H9 (cell line): ENCODE data around the gene IL1A. TPM values are rescaled to one million over a fixed set of nuclear protein-coding genes. Genes with fewer than 3 reads are reported as not detected.

Experiments
- DNase-seq: peaks from one replicate; pipeline ENCODE4 v3.0.0-alpha.2; 2017
- H2AFZ ChIP-seq: one replicate; pipeline ENCODE4 v1.6.1; 2013; ENCODE audit warnings: mild to moderate bottlenecking, low read length, control low read depth, moderate library complexity
- H2AK5ac ChIP-seq: 2 replicates; pipeline ENCODE4 v1.6.1; 2013; ENCODE audit warnings: low read length, control low read depth, mixed read lengths; ENCODE audit not compliant: insufficient read length
- H2BK120ac ChIP-seq: one replicate; pipeline ENCODE4 v1.6.1; 2013; ENCODE audit warnings: low read depth, mild to moderate bottlenecking, low read length, control low read depth, inconsistent platforms; ENCODE audit not compliant: poor library complexity, severe bottlenecking
- H2BK12ac ChIP-seq: 2 replicates; pipeline ENCODE4 v1.6.1; 2013; ENCODE audit warnings: low read length, control low read depth, mixed read lengths, low read depth; ENCODE audit not compliant: insufficient read length
- H2BK15ac ChIP-seq: 2 replicates; pipeline ENCODE4 v1.6.1; 2013; ENCODE audit warnings: low read depth, low read length, control low read depth
- H2BK20ac ChIP-seq: one replicate; pipeline ENCODE4 v1.6.1; 2013; ENCODE audit warnings: low read depth, mild to moderate bottlenecking, low read length, control low read depth, inconsistent platforms; ENCODE audit not compliant: poor library complexity, severe bottlenecking
- H2BK5ac ChIP-seq: 2 replicates; pipeline ENCODE4 v1.6.1; 2013; ENCODE audit warnings: low read length, control low read depth, mixed read lengths; ENCODE audit not compliant: insufficient read length
- H3K14ac ChIP-seq: 2 replicates; pipeline ENCODE4 v1.6.1; 2013; ENCODE audit warnings: low read length, control low read depth; ENCODE audit not compliant: insufficient read depth
- H3K18ac ChIP-seq: 2 replicates; pipeline ENCODE4 v1.6.1; 2013; ENCODE audit warnings: low read depth, mild to moderate bottlenecking, mixed read lengths, low read length, control low read depth; ENCODE audit not compliant: insufficient read length
- H3K23ac ChIP-seq: 2 replicates; pipeline ENCODE4 v1.6.1; 2013; ENCODE audit warnings: low read length, control low read depth, mixed read lengths, low read depth; ENCODE audit not compliant: insufficient read length
- H3K23me2 ChIP-seq: 2 replicates; pipeline ENCODE4 v1.6.1; 2013; ENCODE audit warnings: low read depth, mild to moderate bottlenecking, mixed read lengths, low read length, control low read depth; ENCODE audit not compliant: insufficient read length, poor library complexity, severe bottlenecking
- H3K27ac ChIP-seq: 2 replicates; pipeline ENCODE4 v1.5.1; 2013; ENCODE audit warnings: low read length, control low read depth, mixed read lengths, low read depth; ENCODE audit not compliant: insufficient read length
- H3K27me3 ChIP-seq: 2 replicates; pipeline ENCODE4 v1.6.1; 2013; ENCODE audit warnings: low read length, control low read depth, inconsistent platforms; ENCODE audit not compliant: insufficient read depth
- H3K4ac ChIP-seq: 2 replicates; pipeline ENCODE4 v1.6.1; 2013; ENCODE audit warnings: low read depth, mild to moderate bottlenecking, control low read depth, inconsistent platforms, low read length, moderate library complexity
- H3K4me1 ChIP-seq: 2 replicates; pipeline ENCODE4 v1.6.1; 2013; ENCODE audit warnings: low read length, control low read depth, inconsistent platforms; ENCODE audit not compliant: insufficient read depth
- H3K4me2 ChIP-seq: 2 replicates; pipeline ENCODE4 v1.6.1; 2013; ENCODE audit warnings: low read length, control low read depth, mixed read lengths; ENCODE audit not compliant: insufficient read length, insufficient read depth
- H3K56ac ChIP-seq: 2 replicates; pipeline ENCODE4 v1.6.1; 2013; ENCODE audit warnings: low read depth, mild to moderate bottlenecking, mixed read lengths, low read length, control low read depth; ENCODE audit not compliant: insufficient read length
- H3K79me1 ChIP-seq: 2 replicates; pipeline ENCODE4 v1.6.1; 2013; ENCODE audit warnings: low read depth, mild to moderate bottlenecking, moderate library complexity, low read length, control low read depth, inconsistent platforms; ENCODE audit not compliant: insufficient read depth, poor library complexity, severe bottlenecking
- H3K79me2 ChIP-seq: 2 replicates; pipeline ENCODE4 v1.6.1; 2013; ENCODE audit warnings: low read length, control low read depth, inconsistent platforms; ENCODE audit not compliant: insufficient read depth
- H3K9ac ChIP-seq: 2 replicates; pipeline ENCODE4 v1.6.1; 2013; ENCODE audit warnings: low read length, control low read depth, mixed read lengths; ENCODE audit not compliant: insufficient read length; ENCODE audit errors: extremely low read depth
- H3K9me3 ChIP-seq: one replicate; pipeline ENCODE4 v1.6.1; 2013; ENCODE audit warnings: low read depth, low read length, inconsistent platforms; ENCODE audit not compliant: control insufficient read depth
- H3T11ph ChIP-seq: one replicate; pipeline ENCODE4 v1.6.1; 2013; ENCODE audit warnings: mild to moderate bottlenecking, low read length, control low read depth, inconsistent platforms
- H4K20me1 ChIP-seq: one replicate; pipeline ENCODE4 v1.6.1; 2013; ENCODE audit not compliant: control insufficient read depth, insufficient read length, insufficient read depth
- H4K5ac ChIP-seq: 2 replicates; pipeline ENCODE4 v1.6.1; 2013; ENCODE audit warnings: low read depth, mild to moderate bottlenecking, mixed read lengths, low read length, control low read depth; ENCODE audit not compliant: insufficient read length
- H4K8ac ChIP-seq: replicated peaks from 2 replicates; pipeline ENCODE4 v1.6.1; 2013; ENCODE audit warnings: low read length, control low read depth, mixed read lengths, low read depth; ENCODE audit not compliant: insufficient read length
- H4K91ac ChIP-seq: 2 replicates; pipeline ENCODE4 v1.6.1; 2013; ENCODE audit warnings: low read depth, mild to moderate bottlenecking, moderate library complexity, mixed read lengths, low read length, control low read depth; ENCODE audit not compliant: insufficient read length
- H3K27ac Mint-ChIP-seq, 3 experiments: 2 replicates in 2 of 3; 3 replicates in 1 of 3; pipeline ENCODE4 v1.8.0; 2020 to 2021; ENCODE audit warnings: mixed read lengths in 3 of 3, mild to moderate bottlenecking in 1 of 3, moderate library complexity in 1 of 3
- H3K27me3 Mint-ChIP-seq: 2 replicates; pipeline ENCODE4 v1.8.0; 2021; ENCODE audit warnings: low read depth, mild to moderate bottlenecking, moderate library complexity, mixed read lengths
- H3K36me3 Mint-ChIP-seq, 3 experiments: 2 replicates in 2 of 3; 3 replicates in 1 of 3; pipeline ENCODE4 v1.8.0; 2020 to 2021; ENCODE audit warnings: low read depth in 3 of 3, mixed read lengths in 3 of 3; ENCODE audit not compliant: insufficient read depth in 1 of 3
- H3K4me1 Mint-ChIP-seq, 2 experiments: 2 replicates each; pipeline ENCODE4 v1.8.0; 2020; ENCODE audit warnings: mixed read lengths in 2 of 2
- H3K4me3 Mint-ChIP-seq, 2 experiments: 2 replicates in 1 of 2; 3 replicates in 1 of 2; pipeline ENCODE4 v1.8.0; 2020 to 2021; ENCODE audit warnings: mild to moderate bottlenecking in 2 of 2, mixed read lengths in 2 of 2, moderate library complexity in 1 of 2
- H3K9me3 Mint-ChIP-seq, 2 experiments: 2 replicates in 1 of 2; 3 replicates in 1 of 2; pipeline ENCODE4 v1.8.0; 2020; ENCODE audit warnings: mild to moderate bottlenecking in 2 of 2, mixed read lengths in 2 of 2, moderate library complexity in 1 of 2
- WGBS: extraction: QIAGEN DNeasy Blood & Tissue Kit; methylation state at CpG from one replicate; pipeline ENCODE4 v1.1.7; 2013; ENCODE audit warnings: missing lambda C conversion rate, low lambda C conversion rate, mixed read lengths; ENCODE audit not compliant: insufficient read length; ENCODE audit errors: extremely low coverage; 5-methylcytosine and 5-hydroxymethylcytosine counted together
- total RNA-seq: library from RNA; stranded (reverse); gene quantifications from 2 replicates; pipeline ENCODE4 v1.2.1, GENCODE V29; 2021
- TF ChIP-seq, protein P1 (sequence below): fragments of 200-600 bp; sonication (generic); conservative IDR thresholded peaks from 3 replicates; pipeline ENCODE4 v1.8.0; 2021; ENCODE audit warnings: antibody characterized with exemption, mild to moderate bottlenecking

Gene IL1A
- total RNA-seq, 1 experiment from 2014 or later: 0.35 TPM

DNA sequence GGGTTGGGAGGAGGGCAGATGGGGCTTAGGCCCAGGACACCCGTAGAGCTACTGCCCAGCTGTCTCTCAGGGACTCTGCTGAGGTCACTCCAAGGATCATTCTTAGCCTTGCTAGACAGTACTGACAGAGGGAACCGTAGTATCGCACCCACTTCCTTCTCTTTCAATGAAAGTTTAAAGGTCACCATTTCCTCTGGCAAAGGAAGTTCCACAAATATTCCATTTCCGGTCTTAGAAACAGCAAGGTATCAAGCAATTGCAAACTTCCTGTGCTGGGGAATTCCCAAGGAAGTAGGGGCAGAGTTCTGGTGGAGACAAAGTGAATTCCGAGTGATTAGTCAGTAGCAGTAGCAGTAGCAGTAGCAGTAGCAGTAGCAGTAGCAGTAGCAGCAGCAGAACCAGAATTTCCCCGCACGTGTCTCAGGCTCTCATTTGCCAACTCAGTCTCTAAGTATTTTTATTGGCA is 27.6 kb upstream of the IL1A start:
- WGBS: no CpG with 5 or more reads among the region's 7 CpGs
- Histone ChIP-seq H4K91ac (no peak overlapping the region), H4K20me1 (no peaks in the 10 kb centered on the region), H3T11ph (no peak overlapping the region), H2BK5ac (no peak overlapping the region), H4K5ac (no peak overlapping the region), H2AFZ (no peak overlapping the region), H2BK12ac (no peak overlapping the region), H3K9me3 (no peaks in the 10 kb centered on the region), H3K4me2 (no peak overlapping the region), H2BK15ac (no peak overlapping the region), H2BK20ac (no peak overlapping the region), H3K56ac (no peak overlapping the region), H3K79me1 (no peaks in the 10 kb centered on the region), H3K14ac (no peak overlapping the region), H3K23me2 (no peaks in the 10 kb centered on the region), H4K8ac (no peak overlapping the region), H3K79me2 (no peaks in the 10 kb centered on the region), H3K23ac (no peak overlapping the region), H3K4ac (no peak overlapping the region), H3K18ac (no peak overlapping the region), H3K9ac (no peak overlapping the region), H2BK120ac (no peak overlapping the region), H2AK5ac (no peak overlapping the region), H3K4me1 (peaks cover 10% of the 10 kb centered on the region; the same call in 1 of the 2 replicates), H3K27ac (no peak overlapping the region), H3K27me3 (no peaks in the 10 kb centered on the region)
- peaks cover 42% of the 10 kb centered on the region in 2 experiments for H3K4me1 Mint-ChIP-seq
- no peaks in the 10 kb centered on the region for H3K27me3 Mint-ChIP-seq
- TF ChIP-seq, protein P1, sequence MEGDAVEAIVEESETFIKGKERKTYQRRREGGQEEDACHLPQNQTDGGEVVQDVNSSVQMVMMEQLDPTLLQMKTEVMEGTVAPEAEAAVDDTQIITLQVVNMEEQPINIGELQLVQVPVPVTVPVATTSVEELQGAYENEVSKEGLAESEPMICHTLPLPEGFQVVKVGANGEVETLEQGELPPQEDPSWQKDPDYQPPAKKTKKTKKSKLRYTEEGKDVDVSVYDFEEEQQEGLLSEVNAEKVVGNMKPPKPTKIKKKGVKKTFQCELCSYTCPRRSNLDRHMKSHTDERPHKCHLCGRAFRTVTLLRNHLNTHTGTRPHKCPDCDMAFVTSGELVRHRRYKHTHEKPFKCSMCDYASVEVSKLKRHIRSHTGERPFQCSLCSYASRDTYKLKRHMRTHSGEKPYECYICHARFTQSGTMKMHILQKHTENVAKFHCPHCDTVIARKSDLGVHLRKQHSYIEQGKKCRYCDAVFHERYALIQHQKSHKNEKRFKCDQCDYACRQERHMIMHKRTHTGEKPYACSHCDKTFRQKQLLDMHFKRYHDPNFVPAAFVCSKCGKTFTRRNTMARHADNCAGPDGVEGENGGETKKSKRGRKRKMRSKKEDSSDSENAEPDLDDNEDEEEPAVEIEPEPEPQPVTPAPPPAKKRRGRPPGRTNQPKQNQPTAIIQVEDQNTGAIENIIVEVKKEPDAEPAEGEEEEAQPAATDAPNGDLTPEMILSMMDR: no peak
- no peak overlapping the region for H3K4me3 Mint-ChIP-seq
- H3K27ac Mint-ChIP-seq: no peak overlapping the region; a peak in 1 of 7 replicates
- no peak for DNase-seq
- H3K9me3 Mint-ChIP-seq: peaks cover 0 to 3% of the 10 kb centered on the region in 2 experiments; a peak in 1 of 5 replicates
- H3K36me3 Mint-ChIP-seq: peaks cover 0 to 8% (median 0%) of the 10 kb centered on the region in 3 experiments; a peak in 3 of 7 replicates
